NK-92 (cell line): ENCODE measurements around the gene SYNE2.
"Not testable (repeated sequence)": the region's sequence is repeated elsewhere in the genome, so short reads cannot be mapped to it uniquely, and the experiment has no call there.

ENCODE experiments used
- DNase-seq: peaks from one replicate; lab custom pipeline; 2025; ENCODE audit not compliant: unreplicated experiment; lab: John Stamatoyannopoulos, UW

SYNE2 gene

GRCh38 chr14:64118892-64119291 lies 266.1 kb downstream of the SYNE2 start:
- no peak for DNase-seq

- no peak for DNase-seq
Measured at GRCh38 chr14:64119500-64119899, 266.7 kb downstream of the SYNE2 start.

DNA sequence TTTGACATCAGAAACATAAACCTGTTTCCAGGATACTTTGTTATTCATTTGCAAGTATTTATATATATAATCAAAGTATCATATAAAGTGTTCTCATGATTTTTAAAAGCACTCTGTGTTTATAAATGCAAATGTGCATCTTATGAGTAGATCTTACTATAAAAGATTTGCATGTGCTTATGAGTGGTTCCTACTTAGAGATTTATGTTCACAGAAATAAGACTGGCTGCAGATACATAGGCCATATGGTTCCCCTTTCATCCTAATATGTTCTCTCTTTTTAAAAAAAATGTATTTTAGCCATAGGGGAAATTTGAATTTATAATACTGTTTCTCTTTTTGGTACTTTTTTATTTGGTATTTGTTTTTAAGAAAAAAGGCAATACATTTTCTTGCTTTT lies 267.2 kb downstream of the SYNE2 start:
- DNase-seq, result no peak

GRCh38 chr14:64123241-64123822 lies 270.5 kb downstream of the SYNE2 start:
- no peak for DNase-seq

GRCh38 chr14:64125270-64125669 lies 272.5 kb downstream of the SYNE2 start:
- DNase-seq, result no peak

GRCh38 chr14:64126548-64126947 lies 273.7 kb downstream of the SYNE2 start:
- DNase-seq, result no peak

DNA sequence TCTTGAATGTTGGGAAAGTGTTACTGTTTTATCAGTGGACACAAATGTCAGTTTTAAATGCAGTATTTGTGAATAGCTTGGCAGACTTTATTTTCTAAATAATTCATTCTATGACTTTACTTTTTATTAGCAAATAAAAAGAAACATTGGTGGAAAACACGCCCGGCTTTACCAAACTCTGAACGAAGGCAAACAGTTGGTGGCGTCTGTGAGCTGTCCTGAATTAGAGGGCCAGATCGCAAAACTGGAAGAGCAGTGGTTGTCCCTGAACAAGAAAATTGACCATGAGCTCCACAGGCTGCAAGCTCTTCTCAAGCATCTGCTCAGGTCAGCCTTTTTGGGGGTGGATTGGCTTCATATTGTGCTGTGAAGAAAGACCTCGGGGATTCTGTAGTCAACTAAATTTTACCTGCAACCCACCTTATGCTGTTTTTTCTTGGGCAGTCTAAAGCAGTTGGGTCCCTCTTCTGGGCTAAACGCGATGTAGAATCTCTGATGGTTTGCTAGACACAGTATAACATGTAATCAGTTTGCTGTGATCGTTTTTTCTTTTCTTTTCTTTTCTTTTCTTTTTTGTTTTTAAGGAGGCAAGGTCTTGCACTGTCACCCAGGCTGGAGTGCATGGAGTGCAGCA lies 285.0 kb downstream of the SYNE2 start:
- no peak for DNase-seq

- no peak for DNase-seq
Measured at GRCh38 chr14:64147126-64147790, 294.5 kb downstream of the SYNE2 start.

DNA sequence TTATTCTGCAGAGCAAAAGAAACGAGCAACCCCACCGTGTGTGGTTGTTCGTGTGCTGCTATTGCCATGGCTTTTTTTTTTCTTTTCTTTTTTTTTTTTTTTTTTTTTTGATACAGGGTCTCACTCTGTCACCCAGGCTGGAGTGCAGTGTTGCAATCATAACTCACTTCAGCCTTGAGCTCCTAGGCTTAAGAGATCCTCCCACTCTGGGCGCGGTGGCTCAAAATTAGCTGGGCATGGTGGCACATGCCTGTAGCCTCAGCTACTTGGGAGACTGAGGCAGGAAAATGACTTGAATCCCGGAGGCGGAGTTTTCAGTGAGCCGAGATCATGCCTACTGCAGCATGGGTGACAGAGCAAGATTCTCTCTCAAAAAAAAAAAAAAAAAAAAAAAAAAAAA lies 297.1 kb downstream of the SYNE2 start:
- DNase-seq, result no peak

- DNase-seq, result no peak
Measured at GRCh38 chr14:64158608-64159007, 305.8 kb downstream of the SYNE2 start.

GRCh38 chr14:64159588-64159987 lies 306.8 kb downstream of the SYNE2 start:
- no peak for DNase-seq

DNA sequence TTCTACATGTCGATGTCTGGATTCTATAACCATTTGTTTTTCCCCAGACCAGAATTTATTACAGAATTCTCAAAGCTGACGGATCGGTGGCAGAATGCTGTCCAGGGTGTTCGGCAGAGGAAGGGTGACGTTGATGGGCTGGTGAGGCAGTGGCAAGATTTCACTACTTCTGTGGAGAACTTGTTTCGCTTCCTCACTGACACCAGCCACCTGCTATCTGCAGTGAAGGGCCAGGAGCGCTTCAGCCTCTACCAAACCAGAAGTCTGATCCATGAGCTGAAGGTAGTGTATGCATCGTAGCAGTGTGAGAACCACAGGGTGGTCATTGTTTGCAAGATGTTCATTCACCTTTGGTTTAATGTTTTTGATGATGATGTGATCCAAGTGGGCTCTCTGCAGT lies 317.4 kb downstream of the SYNE2 start:
- no peak for DNase-seq

DNA sequence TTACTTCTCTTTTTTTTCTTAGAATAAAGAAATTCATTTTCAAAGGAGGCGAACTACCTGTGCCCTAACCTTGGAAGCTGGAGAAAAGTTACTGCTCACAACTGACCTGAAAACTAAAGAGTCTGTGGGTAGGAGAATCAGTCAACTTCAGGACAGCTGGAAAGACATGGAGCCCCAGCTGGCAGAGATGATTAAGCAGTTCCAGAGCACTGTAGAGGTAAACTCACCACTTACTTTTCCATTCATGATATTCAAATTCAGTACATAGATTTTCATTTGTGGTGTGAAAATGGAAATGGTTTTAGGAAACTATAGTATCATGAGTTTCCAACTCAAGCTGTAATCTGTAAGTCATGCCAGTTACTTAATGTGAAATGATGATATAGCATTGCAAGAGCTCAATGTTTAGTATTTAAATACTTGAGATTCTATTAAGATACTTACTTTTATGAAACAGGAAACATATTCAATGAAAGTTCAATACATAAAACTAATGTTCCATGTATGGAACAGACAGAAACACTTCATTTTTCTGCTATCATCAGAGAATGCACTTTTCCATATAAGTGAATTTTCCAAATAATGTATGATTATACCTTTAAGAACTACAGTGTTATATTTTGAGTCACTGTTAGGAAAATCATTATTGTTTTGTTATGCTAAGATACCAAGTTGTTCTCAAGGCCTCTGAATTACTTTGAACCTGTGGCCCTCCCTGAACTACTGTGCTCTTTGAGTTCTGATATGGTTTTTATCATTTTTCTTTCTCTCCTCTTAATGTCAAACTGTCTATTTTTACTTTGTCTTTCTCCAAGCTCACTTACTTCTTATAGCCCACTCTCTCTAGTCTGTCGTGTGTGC lies 322.3 kb downstream of the SYNE2 start:
- DNase-seq, result no peak

- no peak for DNase-seq
Measured at GRCh38 chr14:64176330-64176729, 323.5 kb downstream of the SYNE2 start.

- no peak for DNase-seq
Measured at GRCh38 chr14:64178814-64179213, 326.0 kb downstream of the SYNE2 start.

DNA sequence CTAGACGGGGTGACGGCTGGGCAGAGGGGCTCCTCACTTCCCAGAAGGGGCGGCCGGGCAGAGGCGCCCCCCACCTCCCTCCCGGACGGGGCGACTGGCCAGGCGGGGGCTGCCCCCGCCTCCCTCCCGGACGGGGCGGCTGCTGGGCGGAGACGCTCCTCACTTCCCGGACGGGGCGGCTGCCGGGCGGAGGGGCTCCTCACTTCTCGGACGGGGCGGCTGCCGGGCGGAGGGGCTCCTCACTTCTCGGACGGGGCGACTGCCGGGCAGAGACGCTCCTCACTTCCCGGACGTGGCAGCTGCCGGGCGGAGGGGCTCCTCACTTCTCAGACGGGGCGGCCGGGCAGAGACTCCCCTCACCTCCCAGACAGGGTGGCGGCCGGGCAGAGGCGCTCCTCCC lies 330.1 kb downstream of the SYNE2 start:
- DNase-seq, result not testable (repeated sequence)

DNA sequence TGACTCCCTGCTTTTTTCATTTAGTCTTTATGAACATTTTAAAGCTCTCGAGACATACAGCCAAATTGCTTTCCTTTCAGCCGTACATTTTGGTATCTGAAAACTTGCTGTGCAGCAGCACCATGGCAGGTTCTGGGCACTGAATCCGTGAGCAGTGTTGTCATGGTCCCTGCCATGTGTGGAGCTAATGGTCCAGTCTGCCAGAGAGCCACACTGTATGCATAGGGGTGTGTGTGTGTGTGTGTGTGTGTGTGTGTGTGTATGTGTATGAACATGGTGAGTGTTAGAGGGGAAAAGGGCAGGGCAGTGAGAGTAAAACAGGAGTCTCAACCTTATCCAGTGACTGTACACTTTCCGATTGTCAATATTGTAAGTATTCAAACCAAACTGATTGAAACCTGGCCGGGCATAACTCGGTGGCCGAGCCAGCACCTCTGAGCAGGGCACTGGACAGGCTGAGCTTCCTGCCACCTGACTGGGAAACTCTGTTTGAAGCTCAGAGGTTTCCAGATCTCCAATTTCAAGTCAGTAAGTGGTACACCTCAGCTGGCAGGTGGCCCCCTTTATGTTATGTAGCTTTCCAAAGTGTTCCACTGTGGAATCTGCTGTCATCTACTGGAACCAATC lies 331.4 kb downstream of the SYNE2 start:
- no peak for DNase-seq

GRCh38 chr14:64185184-64185583 lies 332.4 kb downstream of the SYNE2 start:
- no peak for DNase-seq

DNA sequence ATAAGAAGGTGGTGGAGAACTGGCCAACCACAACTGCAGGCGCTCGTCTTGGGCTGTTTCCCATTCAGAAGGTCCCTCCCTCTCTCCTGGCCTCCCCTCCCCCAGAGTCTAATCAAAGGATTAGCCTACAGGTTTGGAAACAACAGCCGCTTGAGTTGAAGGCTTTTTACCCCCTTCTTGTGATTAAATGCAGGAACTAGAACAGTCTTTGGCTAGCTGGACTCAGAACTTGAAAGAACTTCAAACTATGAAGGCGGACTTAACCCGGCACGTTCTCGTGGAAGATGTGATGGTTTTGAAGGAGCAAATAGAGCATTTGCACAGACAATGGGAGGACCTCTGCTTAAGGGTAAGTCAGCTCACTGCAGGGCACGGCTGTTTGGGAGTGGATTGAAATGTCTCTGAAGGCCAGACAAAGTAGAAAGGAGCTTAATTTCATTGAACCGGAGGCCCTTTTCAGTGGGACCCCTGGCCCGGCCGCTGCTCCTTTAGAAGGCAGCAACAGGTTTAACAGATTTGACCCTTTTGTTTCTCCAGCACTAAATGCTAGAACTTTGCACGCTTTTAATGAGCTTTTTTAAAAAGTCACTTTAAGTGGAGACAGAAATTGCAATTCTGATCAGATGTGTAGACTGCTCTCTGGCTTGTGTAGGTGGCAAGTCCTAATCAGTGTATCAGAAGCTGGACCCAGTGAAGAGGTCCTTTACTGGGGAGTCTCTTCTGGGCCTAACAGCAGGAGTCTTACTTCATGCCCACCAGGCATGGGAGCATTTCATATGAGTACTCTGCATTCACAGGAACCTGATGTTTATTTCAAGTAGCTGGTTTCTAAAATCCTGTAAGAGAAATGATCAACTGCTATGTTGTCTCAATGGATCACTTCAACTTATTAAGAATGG lies 333.7 kb downstream of the SYNE2 start:
- DNase-seq, result no peak

DNA sequence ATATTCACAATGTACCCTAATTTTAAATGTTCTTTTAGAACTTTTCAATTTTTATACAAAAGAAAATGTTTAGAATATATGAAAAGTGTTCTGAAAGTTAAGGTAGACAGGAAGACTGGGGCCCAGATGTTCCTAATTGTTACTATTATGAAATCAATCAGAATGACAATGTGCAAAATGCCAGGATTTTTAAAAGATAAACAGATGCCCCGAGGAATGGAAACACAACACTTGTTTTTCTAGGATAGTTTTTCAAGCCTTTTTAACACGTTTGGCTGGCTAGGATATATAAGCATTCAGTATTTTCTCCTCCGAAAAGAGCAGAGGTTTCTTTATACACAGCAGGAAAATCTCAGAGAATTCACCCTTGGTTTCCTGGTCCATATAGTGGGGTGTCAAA lies 334.5 kb downstream of the SYNE2 start:
- no peak for DNase-seq
